Stimulated activated CD8-positive, alpha-beta memory T cell treated with anti-CD3 and anti-CD28 coated beads, Interleukin-12 subunit alpha, Interleukin-12 subunit beta, amount 100 ng/mL, for 24 hours (primary cell): ENCODE data around the gene HLCS.

Source experiments
- DNase-seq: peaks from one replicate; pipeline ENCODE4 v3.0.0-alpha.2; 2020; ENCODE audit errors: extremely low read depth

The HLCS gene

GRCh38 chr21:36915014-36915695 is 51.3 kb downstream of the HLCS start:
- no peak for DNase-seq

GRCh38 chr21:36914244-36915013 is 52.0 kb downstream of the HLCS start:
- no peak for DNase-seq

DNA sequence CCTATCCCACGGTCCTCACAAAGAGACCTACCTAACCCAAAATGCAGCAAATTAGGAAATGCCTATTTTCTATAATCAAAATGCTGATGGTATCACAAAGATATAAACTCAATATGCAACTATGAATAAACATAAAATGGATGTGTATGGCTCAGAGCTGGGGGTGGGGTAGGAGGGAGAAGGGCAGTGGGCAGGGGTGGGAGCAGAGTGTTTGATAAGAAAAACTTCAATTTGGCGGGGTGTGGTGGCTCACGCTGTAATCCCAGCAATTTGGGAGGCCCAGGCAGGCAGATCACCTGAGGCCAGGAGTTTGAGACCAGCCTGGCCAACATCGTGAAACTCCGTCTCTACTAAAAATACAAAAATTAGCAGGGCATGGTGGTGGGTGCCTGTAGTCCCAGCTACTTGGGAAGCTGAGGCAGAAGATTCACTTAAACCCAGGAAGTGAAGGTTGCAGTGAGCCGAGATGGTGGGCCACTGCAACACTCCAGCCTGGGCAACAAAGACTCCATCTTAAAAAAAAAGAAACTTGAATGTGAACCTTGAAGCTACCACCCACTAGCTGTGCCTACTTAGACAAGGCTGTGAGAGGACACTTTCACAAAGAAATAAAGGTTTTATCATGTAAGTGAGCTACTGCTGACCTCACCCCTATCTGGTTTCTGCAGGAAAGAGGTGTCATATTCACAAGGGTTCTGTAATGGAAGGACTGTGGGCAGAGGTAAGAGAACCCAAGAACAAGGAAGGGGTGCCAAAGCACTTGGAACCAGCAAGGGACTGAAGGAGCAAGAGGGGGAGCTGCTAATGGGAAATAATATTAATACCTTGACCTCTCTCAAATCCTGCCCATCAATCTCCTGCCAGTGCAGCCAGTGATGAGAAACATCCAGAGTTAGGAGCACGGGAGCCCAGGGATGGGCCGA is 53.0 kb downstream of the HLCS start:
- DNase-seq, result no peak

DNA sequence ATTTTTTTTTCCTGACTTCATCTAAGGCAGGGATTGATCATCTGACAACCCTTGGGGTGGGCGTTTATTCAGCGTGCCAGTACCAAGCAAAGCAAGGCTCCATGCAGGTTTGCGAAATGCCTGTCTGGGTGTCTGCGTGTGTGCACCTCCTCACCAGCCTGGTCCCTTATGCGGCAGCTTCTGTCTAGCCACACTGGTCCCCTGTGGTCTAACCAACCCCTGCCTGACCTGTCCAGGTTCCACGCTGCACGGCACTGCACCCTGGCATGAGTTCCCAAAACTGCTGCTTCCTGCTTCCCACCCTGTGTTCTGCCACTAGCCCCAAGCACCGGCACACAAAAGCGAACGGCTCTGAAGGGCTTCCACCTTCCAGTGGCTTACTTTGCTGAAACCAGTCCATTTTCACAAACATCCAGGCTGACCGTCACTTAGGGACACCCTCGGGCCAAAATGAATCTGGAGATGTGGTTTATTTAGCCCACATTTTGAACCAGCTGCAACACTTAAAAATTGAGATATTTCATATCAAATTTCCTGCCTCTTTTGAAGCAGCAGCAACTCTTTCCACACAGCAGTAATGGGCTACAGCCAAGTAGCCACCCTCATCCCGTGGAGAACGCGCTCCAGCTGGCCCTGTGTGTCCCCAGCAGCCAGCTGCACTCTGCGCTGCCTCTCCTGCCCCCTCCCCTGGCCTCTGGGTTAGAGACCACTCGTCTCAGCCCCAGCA is 55.7 kb downstream of the HLCS start:
- no peak for DNase-seq

- DNase-seq, result no peak
Observed at GRCh38 chr21:36909901-36910561, 56.4 kb downstream of the HLCS start.

GRCh38 chr21:36909423-36909822 is 57.0 kb downstream of the HLCS start:
- no peak for DNase-seq

DNA sequence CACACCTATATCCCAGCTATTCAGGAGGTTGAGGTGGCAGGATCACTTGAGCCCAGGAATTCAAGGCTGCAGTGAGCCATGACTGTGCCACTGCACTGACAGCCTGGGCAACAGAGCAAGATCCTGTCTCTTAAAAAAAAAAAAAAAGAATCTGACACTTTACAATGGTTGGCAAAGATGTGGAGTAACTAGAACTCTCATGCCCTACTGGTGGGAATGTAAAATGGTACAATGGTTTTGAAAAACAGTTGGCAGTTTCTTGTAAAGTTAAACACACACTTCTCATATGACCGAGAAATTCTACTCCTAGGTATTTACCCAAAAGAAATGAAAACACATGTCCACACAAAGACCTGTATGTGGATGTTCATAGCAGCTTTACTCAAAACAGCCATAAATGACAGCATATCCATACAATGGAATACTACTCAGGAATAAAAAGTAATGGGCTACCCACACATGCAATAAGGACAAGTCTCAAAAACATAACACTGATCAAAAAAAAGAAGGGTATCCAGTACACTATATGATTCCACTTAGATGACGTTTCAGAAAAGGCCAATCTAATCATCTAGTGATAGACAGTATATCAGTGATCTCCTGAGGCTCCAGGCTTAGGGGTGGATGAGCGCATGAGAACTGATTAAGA is 58.1 kb downstream of the HLCS start:
- DNase-seq, result no peak

DNA sequence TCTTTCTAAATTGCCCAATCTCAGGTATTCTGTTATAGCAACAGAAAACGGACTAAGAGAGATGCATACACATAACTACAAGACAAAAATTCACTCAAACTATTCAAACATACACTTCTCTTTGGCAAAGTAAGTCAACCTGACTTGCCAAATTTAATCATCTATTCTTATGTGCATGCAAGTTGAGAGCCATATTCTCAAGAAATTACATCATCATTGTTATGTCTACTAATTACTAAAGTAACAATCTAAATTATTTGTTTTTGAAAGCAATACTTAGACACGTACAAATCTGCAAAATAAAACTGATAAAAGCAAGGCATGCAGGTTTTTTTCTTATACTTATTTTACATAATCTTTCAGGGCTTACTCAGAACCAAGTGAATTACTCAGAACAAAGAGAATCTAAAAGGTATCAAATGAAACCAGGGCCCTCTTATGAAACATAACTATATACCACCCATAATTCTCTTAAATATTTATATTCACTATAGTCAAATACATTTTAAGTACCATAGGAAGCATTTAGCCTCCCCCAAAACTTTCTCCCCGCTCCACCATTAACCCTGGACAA is 62.3 kb downstream of the HLCS start:
- DNase-seq, result no peak

- DNase-seq, result no peak
Observed at GRCh38 chr21:36902793-36903192, 63.7 kb downstream of the HLCS start.

GRCh38 chr21:36902331-36902730 is 64.1 kb downstream of the HLCS start:
- DNase-seq, result no peak

DNA sequence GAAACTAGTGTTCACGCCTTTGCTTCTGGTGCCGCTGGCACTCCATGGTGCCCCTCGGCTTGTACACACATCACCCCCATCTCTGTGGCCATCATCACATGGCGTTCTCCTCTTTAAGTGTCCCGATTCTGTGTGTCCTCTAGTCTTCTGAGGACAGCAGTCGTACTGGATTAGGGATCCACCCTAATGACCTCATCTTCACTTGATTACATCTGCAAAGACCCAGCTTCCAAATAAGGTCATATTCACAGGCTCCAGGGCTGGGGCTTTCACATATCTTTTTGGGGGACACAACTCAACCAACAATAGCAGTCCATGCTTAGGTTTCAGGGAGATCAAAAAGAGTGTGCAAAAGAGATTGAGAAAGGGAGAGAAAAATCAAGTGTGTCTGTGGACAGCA is 64.9 kb downstream of the HLCS start:
- DNase-seq, result no peak

DNA sequence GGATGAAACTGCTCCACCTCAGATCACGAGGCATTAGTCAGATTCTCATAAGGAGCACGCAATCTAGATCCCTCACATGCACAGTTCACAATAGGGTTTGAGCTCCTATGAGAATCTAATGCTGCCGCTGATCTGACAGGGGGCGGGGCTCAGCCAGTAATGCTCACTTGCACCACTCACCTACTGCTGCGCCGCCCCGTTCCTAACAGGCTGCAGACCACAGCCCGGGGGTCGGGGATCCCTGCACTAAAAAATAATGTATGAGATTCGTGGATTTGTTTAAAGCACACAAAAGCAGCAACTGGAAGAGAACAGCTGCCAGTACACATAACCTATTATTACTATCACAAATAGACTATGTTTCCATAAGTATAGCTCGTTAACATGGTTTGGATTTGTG is 72.9 kb downstream of the HLCS start:
- DNase-seq, result no peak

GRCh38 chr21:36892201-36892600 is 74.3 kb downstream of the HLCS start:
- DNase-seq, result no peak

- DNase-seq, result no peak
Observed at GRCh38 chr21:36891692-36892091, 74.8 kb downstream of the HLCS start.

DNA sequence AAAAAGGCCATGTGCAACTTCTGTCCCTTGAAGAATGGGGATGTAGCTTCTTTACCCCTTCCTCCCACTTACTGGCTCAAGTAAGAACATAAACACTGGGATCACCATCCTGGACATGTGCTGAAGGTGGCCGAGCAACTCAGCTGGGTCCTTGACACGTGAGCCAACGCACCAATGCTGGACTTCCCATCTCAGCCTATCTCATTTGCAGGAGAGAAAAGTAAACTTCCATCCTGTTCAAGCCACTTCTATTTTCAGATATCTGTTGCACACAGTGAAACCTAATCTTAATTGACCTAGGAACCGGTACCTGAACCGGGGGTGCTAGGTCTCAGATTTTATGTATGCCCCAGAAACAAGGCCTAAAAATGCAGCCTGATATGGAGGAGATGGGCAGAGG is 75.3 kb downstream of the HLCS start:
- no peak for DNase-seq

DNA sequence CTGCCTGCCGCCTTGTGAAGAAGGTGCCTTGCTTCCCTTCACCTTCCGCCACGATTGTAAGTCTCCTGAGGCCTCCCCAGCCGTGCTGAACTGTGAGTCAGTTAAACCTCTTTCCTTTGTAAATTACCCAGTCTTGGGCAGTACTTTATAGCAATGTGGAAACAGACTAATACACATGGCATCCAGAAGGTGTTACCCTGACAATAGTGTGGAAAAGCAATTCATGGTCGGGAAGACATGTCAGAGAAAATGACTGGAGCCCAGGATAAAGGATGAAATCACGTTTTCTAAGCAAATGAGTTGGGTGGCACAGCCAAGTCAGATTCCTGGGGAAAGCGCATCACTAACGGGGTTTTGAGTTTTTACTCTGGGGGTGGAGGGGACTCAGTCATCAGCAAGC is 76.4 kb downstream of the HLCS start:
- no peak for DNase-seq

- DNase-seq, result no peak
Observed at GRCh38 chr21:36889401-36889800, 77.1 kb downstream of the HLCS start.

DNA sequence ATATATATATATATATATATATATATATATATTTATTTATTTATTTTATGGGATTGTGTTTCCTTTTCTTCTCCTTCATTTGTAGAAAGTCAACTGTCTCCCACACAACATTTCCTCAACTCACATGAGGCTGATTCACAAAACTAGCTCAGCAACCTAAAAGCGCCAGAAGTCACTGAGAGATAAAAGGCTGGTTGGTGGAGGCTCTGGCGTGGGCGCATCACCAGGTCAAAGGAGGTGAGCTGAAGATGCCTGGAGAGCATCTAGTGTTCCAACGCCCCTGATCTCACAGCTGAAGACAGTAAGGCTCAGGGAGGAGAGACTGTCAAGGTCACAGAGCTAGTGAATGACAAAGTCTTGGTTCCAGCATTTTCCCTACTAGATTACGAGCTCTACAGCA is 78.0 kb downstream of the HLCS start:
- DNase-seq, result no peak

DNA sequence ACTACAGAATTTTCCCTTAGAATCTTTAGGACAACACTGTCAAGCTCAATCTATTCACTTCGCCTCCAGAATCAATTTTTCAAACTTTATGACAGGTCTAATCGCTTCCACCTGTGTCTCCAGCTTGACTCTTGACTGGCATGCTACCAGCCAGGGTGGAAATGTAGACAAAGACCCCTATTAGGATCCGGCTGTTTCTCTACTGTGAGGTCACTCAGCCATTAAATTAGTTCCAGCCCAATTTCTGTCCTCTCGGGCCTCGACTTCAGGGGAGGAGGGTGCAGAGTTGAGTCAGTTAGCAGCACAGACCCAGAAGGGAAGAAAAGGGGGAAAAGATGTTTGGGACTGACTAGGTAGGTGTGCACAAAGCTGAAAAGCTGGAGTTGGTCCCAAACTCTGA is 78.5 kb downstream of the HLCS start:
- no peak for DNase-seq
